Ishikawa (cell line): ENCODE data around the gene DNAH3.

Source experiments
- TCF12 ChIP-seq: IDR thresholded peaks from 2 replicates; pipeline ENCODE4 v1.6.1; 2012; ENCODE audit warnings: low read depth
- YY1 ChIP-seq: IDR thresholded peaks from 2 replicates; pipeline ENCODE4 v1.6.1; 2012; ENCODE audit warnings: low read depth
- TF ChIP-seq, protein P1 (sequence below): IDR thresholded peaks from 2 replicates; pipeline ENCODE4 v1.6.1; 2012

GRCh38 chr16:21199607-21200218 lies 49.1 kb upstream of the DNAH3 start:
- TF ChIP-seq TCF12: no peak
- TF ChIP-seq, protein P1, sequence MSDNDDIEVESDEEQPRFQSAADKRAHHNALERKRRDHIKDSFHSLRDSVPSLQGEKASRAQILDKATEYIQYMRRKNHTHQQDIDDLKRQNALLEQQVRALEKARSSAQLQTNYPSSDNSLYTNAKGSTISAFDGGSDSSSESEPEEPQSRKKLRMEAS: no peak
- no peak for TF ChIP-seq YY1
